Panc1 (cell line): Measurements from ENCODE around the gene SOX8.

Experiments
- CTCF ChIP-seq: fragments of 450-650 bp; IDR thresholded peaks from 2 replicates; pipeline ENCODE4 v1.5.1; 2017; ENCODE audit warnings: mild to moderate bottlenecking
- POLR2AphosphoS5 ChIP-seq: IDR thresholded peaks from 2 replicates; pipeline ENCODE4 v1.6.1; 2012; ENCODE audit warnings: mild to moderate bottlenecking, low read depth, low read length, moderate library complexity
- REST ChIP-seq, 2 experiments: IDR thresholded peaks; 2 replicates each; pipeline ENCODE4 v1.6.1; 2011 to 2012; ENCODE audit warnings: low read depth in 2 of 2, control low read depth in 1 of 2, low read length in 1 of 2, mild to moderate bottlenecking in 1 of 2, moderate library complexity in 1 of 2; ENCODE audit not compliant: insufficient read depth in 1 of 2
- TCF7L2 ChIP-seq: IDR thresholded peaks from 2 replicates; pipeline ENCODE4 v1.6.1; 2011; ENCODE audit warnings: mild to moderate bottlenecking, low read depth, low read length, inconsistent platforms

- no peak for TF ChIP-seq CTCF
- no peak for TF ChIP-seq POLR2AphosphoS5
- TF ChIP-seq TCF7L2, result no peak
- TF ChIP-seq REST (IDR thresholded peaks at IDR 0.05; ENCODE audit: insufficient read depth in 1 of 2, low read depth in 2 of 2, low read length in 1 of 2), result no peak
Measured at GRCh38 chr16:935684-936083, 45.9 kb upstream of the SOX8 start.
